Muscle of arm (tissue), 12 donors: ENCODE measurements around the gene HSBP1. TPM values are rescaled to one million over a fixed set of nuclear protein-coding genes. Genes with fewer than 3 reads are reported as not detected.

Experiments
- DNase-seq: peaks from one replicate; pipeline ENCODE4 v3.0.0-alpha.2; 2013
- polyA plus RNA-seq, 12 donors: library from polyadenylated mRNA; unstranded; fragments of 120-200 nt; gene quantifications; one replicate each; pipeline ENCODE4 v1.2.1, GENCODE V29; 2013; ENCODE audit not compliant: insufficient read length in 12 of 12

Gene HSBP1
- polyA plus RNA-seq, 12 donors = 101 to 149 (median 124) TPM; not detected in 1

DNA sequence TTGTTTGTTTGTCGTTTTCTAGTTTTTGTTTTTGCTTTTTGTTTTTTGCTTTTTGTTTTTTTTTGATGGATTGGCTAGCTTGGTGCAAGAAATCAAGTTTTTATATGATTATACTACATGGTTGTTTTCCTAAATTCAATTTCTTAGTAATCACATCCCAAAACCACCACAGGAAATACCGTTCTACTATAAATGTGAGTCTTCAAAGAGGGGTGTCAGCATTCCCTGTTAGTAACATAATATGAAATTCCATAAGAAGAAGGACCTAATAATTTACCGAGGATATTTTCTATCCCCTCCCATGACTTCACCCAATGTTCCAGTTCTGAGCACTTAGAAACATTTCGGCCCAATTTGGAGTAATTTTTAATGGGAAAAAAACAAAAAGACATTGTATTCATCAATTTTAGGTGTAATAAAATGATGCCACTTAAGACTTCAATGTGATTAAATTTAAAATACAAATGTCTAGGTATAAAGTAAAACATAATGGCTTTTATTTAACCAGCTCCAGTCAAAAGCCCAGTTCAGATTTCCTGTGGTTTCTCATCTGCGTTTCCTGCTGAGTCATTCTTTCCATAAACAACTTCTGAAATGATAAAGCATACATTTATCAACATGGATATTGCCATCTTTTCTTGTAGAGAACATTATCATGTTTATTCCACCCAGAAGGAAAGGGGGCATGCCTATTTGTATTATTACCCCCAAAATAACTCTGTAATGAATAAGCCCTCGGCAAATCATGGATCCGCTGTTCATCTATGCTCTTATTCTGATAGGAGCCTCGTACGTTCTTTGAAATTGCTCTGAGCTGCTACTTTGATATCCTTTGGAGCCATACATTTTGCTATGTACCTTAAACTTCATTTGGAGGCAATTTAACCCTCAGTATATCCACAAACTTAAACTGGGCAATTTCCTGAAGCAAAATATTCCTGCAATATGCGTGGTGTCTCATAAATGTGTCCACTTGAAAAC lies 28.1 kb downstream of the HSBP1 start:
- DNase-seq = no peak

DNA sequence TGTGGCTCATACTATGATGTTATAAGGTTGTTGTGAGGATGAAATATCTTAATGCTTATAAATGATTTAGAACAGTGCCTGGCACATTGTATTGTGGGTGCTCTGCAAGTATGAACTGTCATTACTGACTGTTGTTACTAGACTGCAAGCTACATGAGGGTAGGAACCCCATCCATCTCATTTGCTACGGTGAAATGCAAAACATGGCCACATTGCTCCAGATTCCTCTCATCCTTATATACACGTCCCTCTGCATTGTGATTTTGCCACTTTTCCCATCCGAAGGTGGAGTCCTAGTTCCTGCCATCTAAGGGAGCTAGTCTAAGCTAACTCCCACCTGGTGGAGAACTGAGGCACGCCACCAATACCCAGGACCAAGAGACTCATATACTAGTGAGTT lies 29.8 kb downstream of the HSBP1 start:
- DNase-seq = no peak

DNA sequence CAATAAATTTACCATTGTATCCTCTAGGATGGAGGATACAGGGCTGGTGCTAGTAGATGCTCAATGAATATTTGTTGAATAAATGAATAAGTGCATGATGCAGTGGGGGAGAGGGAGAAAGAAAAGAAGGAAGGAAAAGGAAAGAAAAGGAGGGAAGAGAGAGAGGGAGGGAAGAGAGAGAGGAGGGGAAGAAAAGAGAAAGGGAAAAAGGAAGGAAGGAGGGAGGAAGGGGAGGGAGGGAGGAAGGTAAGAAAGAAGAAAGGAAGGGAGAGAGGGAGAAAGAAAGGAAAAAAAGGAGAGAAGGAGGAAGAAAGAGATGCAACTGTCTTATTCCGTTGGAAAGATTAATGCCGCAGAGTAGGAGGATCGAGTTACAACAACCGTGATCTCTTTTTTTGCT lies 30.4 kb downstream of the HSBP1 start:
- no peak for DNase-seq

DNA sequence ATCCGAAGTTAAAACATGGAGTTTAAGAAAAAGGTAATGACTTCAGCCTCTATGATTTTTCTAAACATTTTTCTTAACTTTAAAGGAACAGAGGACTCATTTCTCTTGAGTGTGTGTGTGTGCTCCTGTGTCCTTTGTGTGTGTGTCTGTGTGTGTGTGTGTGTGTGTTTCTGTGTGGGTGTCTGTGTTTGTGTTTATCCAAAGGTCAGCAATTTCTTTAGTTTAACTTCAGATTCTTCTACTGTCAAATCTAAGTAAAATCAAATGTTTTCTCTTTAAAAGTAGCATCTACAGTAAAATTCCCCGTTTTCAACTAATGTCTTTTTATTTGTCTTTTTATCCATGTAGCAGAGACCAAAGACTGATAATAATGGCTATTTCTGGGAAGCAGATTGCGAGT lies 31.8 kb downstream of the HSBP1 start:
- no peak for DNase-seq

DNA sequence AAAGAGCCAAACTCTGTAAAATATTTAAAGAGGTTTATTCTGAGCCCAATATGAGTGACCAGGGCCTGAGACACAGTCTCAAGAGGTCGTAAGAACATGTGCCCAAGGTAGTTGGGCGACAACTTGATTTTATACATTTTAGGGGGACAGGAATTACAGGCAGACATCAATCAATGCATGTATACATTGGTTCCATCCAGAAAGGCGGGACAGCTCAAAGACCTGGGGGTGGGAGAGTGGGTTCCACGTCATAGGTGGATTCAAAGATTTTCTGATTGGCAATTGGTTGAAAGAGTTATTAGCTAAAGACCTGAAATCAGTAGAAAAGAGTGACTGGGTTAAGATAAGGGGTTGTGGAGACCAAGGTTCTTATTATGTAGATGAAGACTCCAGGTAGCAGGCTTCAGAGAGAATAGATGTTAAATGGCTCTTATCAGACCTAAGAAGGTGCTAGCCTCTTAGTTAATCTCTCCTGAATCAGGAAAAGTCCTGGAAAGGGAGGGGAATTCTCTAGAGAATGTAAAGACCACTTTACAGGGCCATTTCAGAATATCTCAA lies 32.4 kb downstream of the HSBP1 start:
- no peak for DNase-seq

DNA sequence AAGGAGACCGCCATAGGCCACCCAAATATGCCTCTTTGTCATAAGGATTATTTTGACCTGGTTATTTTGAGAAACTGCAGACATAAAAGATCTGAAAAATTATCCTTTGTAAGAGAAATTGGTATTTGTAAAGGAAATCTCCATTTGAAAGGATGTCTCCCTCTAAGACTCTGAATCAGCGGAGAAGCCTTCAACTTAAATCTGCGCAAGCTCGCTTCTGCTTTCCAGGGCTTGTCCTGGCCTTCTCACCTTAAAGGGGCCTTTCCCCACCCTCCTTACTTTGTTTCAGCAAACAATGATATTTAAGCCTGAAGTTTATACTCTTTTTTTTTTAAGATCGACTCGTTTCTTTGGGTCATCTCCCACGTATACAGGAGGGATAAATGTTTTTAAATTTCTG lies 34.5 kb downstream of the HSBP1 start:
- DNase-seq = no peak

DNA sequence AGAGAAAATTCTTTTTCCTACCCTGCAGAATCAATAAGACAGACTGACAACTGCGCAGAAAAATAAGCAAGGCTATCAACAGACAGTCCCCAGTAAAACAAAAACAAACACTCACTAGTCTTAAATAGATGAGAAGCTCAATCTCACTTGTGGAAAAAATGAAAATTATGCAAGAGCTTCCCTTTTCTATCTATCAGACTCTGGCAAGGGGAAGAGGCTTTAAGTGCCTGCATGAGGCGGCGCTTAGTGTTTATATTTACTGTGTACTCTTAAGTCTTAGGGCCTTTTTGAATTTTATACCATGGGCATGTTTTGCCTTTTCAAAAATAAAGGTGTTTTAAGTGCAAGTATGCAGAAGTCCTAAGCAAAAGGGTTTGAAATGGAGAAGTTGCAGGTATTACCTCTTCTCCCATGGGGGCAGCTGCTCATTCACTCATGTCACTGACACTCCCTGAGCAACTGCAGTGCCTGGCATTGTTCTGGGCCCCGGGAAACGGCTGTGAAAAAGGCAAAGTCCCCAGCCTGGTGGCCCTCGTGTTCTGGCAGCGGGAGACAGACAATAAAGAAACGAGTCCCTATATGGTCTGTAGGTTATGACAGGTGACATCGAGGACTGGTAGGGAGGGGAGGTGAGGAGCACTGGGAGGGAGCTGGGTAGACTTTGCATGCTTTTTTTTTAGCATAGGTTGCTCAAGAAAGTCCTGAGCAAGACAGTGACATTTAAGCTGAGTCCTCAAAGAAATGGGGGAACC lies 35.2 kb downstream of the HSBP1 start:
- no peak for DNase-seq

DNA sequence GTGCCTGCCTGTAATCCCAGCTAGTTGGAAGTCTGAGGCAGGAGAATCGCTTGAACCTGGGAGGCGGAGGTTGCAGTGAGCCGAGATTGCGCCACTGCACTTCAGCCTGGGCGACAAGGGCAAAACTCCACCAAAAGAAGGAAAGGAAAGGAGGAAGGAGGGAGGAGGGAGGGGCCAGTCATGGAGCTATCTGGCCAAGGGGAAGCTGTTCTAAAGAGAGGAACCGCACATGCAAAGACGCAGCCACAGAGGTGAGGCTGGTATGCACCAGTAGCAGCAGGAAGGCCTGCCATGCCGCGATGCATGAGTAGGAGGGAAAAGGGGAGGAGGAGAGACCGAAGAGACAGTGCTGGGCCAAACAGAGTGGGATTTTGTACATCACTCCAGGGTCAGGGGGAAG lies 35.9 kb downstream of the HSBP1 start:
- DNase-seq = no peak

DNA sequence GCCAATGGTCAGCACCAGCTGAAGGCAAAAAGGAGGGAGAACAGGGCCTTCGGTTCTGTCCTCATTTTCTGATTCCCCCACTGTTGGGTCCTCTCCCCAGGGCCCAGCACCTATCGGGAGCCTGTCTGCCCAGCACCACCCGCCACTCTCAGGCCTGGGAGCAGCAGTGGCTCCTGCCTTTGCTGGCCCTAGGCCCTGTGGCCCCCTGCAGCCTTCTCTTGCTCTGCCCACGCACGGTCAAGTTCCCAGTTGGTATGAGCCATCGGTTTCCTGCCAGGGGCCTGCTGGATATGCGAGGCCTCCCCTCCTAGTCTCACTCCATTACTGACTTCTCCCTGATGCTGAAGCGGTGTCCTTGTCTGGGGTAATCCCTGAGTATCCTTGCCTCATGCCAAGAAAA lies 37.5 kb downstream of the HSBP1 start:
- no peak for DNase-seq

DNA sequence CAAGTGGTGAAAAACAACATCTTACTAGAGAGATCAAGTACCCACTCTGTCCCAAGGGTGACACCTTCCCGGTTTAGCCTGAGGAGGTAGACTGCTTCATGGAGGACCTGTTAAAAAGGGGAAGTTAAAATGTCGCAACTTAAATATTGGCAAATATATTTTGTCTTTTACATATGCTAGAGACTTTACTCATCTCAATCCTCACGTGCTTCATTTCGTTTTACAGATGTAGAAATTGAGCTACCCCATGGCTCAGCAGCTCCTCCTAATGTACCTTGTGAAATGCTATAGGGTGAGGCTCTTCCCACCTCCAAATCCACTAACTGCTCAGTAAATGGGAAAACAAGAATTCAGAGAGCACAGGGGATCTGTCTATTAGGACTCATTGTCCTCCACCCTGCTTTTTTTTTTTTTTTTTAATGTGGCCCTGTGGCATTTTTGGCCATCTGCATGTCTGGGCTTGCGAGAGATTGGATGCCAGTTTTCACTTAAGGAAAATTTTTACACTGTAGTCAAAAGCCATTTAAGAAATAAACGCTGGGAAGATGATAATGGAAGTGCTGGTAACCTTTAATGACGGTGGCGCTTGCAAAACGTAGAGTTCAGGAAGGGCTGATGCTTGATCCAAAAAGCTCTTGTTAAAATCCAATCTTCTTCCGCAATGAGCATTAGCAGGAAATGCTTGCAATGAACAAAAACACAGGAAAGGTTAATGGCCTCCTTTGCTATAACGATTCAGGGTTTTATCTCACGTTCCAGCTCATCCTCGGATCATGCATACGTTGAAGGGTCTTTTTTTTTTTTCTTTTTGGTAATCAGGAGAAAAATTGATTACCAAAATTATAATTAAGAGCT lies 39.8 kb downstream of the HSBP1 start:
- no peak for DNase-seq

DNA sequence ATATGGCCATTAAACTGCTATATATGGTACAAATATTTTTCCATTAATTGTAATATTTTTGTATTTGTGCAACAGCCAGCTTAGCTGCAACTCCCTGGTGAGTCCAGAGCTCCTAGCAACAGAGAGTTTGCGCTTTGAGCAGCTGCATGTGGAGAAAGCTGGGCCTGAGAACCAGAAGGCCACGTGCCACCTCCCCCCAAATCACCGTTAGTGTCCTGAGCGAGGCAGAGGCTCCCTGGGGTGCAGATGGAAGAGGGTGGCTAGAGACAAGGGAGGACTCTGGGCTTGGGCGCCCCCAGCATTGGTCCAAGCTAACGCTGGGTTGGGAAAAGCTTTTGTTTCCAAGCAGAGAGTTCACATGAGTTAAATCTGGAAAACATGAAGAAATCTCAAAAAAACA lies 41.6 kb downstream of the HSBP1 start:
- peak; percentile 73 for DNase-seq

DNA sequence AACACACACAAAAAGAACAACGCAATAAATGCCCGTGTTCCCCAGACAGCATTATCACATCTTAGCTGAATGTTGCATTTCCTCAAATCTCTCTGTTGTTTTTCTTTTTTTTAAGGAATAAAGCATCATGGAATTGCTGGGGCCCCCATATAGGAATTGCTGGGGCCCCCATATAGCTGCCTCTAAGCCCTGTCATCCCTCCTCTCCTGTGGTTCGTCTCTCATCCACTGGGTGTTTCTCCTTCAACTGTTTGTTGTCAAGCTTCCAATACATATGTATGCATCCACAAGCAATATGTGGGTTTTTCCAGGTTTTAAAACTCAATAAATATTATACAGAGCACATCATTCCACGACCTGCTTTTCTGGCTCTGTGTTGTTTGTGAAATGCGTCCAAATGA lies 43.2 kb downstream of the HSBP1 start:
- DNase-seq = no peak

DNA sequence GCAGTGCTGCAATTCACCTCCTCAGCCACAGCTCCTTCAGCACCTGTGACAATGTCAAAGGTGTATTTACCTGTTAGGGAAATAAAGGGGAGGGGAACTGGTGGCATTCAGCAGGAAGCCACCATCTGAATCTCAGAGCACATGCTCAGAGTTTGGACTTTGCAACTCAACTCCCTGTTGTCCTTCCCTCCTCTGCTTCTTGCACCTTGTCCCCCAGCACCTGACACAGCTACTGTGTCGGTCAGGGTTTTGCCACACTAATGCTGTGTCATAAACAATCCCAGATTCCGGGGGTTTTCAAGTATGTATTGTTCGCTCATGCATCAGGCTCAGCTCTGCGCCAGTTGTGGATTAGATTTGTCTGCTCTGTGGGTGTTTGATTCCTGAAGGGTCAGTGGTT lies 43.7 kb downstream of the HSBP1 start:
- no peak for DNase-seq

DNA sequence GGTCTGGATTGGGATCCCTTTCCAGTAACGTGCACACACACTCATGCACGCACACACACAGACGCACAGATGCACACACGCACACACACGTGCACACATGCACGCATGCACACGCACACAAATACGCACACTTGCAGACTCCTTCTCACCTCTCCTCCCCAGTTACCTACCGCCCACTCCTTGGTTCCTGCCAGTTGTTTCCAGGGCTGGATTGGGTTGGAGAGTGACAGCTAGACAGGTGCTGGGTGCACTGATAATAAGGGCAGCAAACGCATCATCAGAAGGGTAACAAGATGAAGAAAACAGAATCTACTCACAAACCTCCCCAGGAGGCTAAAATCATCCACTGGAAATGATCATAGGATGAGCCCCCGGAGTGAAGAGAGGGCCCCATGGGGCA lies 45.0 kb downstream of the HSBP1 start:
- no peak for DNase-seq

DNA sequence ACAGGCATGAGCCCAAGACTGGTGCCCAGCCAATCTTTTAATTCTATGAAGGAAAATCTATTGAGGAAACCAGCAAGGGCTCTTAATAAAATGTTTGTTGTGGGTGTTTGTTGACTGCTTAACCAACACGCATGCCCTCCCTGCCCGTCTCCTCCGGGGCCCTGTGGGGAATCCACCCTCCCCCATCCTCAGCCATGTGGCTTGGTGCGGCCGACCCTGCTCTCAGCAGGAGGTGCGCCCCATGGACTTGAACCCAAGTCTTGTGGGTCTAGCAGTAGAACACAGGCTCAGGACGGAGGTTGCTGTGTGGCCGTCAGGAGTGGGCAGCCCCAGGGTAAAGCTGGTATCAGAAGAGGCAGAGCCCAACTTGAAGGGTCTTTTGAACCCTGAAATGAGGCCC lies 46.1 kb downstream of the HSBP1 start:
- DNase-seq = no peak

DNA sequence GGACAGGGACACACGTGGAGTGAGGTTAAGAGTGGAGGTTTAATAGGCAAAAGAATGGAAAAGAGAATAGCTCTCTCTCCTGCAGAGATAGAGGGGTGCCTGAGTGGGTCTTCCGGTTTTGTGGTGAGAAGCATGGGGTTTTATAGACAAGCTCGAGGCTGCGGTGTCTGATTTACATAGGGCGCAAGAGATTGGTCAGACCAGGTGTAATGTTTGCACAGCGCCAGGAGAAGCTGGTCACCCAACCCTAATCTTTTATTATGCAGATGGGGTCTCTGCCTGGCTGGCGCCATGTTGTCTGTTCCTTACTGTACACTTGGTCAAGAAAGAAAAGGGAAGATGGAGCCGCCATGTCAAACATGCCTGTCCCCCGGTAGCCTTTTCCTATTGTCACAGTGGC lies 46.6 kb downstream of the HSBP1 start:
- no peak for DNase-seq

DNA sequence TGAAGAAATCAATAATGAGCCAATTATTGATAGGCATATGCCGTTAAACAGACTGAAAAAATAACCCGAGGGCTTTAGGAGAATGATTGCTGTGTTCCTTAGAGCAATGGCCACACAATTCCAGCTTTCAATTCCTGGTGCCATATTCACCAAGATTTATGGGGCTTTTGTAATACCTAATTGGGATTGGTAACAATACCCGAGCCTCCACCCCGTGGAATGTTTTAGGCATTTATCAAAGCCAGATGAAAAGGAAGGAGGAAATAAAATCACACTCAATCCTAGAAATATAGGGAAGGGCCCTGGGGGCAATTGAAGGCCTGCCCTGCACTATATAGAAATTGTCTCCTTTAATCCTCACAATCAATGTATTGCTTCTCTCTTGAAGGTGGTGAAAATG lies 49.0 kb downstream of the HSBP1 start:
- DNase-seq = no peak

DNA sequence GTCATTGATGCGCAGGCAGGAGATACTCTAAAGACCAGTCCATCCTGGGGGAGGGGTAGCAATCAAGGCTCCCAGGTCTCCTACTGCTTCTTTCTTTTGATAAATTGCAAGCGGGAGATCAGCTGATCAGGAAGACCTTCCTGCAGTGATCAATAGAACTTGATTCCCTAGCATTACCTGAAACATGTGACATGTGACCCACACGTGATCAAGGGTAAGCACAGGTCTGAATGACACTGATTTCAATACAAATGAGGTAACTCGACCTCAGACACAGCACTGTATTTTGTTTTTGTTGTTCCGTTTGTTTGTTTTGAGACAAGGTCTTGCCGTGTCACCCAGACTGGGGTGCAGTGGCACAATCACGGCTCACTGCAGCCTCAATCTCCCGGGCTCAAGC lies 51.5 kb downstream of the HSBP1 start:
- DNase-seq = no peak

DNA sequence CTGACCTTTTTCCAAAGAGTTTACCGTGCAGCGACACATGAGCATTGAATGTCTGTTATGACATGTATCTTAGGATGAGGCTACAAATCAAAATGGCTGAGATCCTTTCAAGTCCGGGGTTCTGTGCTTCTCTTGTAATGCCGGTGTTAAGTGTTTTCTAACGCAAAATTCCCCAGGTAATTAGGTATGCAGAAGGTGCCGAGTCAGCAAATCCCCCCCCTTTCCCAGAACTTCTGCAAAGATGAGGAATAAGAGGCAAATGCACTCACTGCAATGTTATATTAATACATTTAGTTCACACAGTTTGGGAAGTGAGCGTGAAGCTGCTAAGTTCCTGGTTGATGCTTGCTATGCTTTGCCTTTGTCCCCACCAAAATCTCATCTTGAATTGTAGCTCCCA lies 54.9 kb downstream of the HSBP1 start:
- no peak for DNase-seq

DNA sequence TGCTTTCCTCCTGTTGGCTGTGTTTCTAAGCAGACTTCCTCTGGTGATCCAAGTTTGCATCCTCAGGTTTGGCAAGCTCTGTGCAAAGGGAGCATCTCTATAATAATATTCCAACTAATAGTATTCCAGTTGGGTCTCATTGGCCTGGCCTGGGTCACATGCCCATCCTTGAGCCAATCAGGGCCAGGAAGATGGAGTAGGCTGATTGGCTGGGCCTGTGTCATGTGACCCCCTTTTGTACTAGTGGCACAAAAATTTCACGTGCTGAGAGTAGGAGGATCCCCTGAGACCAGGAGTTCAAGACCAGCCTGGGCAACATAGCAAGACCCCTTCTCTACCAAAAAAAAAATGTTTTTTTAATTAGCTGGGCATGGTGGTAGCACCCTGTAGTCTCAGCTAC lies 55.9 kb downstream of the HSBP1 start:
- no peak for DNase-seq
